NB4 (cell line): ENCODE results near the gene NCLN.

Source experiments
- DNase-seq: peaks from one replicate; pipeline ENCODE4 v3.0.0; 2010; ENCODE audit warnings: low read depth
- H3K4me3 ChIP-seq: one replicate; pipeline ENCODE4 v1.5.1; 2011; ENCODE audit warnings: mild to moderate bottlenecking, low read depth, low read length, moderate library complexity
- CTCF ChIP-seq: IDR thresholded peaks from one replicate; pipeline ENCODE4 v1.5.1; 2012; ENCODE audit warnings: low read depth, low read length
- MAX ChIP-seq: IDR thresholded peaks from 2 replicates; pipeline ENCODE4 v1.6.1; 2011; ENCODE audit warnings: low read depth, low read length
- MYC ChIP-seq: IDR thresholded peaks from 2 replicates; pipeline ENCODE4 v1.6.1; 2011; ENCODE audit warnings: low read depth, low read length
- POLR2A ChIP-seq: IDR thresholded peaks from 2 replicates; pipeline ENCODE4 v1.6.1; 2011; ENCODE audit warnings: mild to moderate bottlenecking; ENCODE audit not compliant: insufficient read length; ENCODE audit errors: extremely low read depth

Gene NCLN

GRCh38 chr19:3161453-3161852, 24.3 kb upstream of the NCLN start:
- DNase-seq, result no peak
- no peak overlapping the region for H3K4me3 ChIP-seq
- no peak for TF ChIP-seq MYC
- TF ChIP-seq CTCF, result no peak
- no peak for TF ChIP-seq MAX
- TF ChIP-seq POLR2A, result no peak

GRCh38 chr19:3162418-3163229, 23.1 kb upstream of the NCLN start:
- no peak overlapping the region for H3K4me3 ChIP-seq
- DNase-seq, result peak; percentile 39
- TF ChIP-seq MAX (no peak), MYC (no peak), CTCF (no peak), POLR2A (no peak)

- no peak overlapping the region for H3K4me3 ChIP-seq
- no peak for TF ChIP-seq MYC
- no peak for TF ChIP-seq POLR2A
- no peak for TF ChIP-seq MAX
- peak; percentile 69 for TF ChIP-seq CTCF
- DNase-seq, result peak; percentile 65
Observed at GRCh38 chr19:3163230-3163886, 22.4 kb upstream of the NCLN start.

GRCh38 chr19:3163943-3164342, 21.8 kb upstream of the NCLN start:
- TF ChIP-seq POLR2A, result no peak
- no peak for TF ChIP-seq MYC
- no peak for TF ChIP-seq MAX
- no peak for TF ChIP-seq CTCF
- DNase-seq, result no peak
- no peak overlapping the region for H3K4me3 ChIP-seq

GRCh38 chr19:3167533-3168272, 18.0 kb upstream of the NCLN start:
- TF ChIP-seq CTCF, result no peak
- no peak for TF ChIP-seq MYC
- TF ChIP-seq MAX, result no peak
- TF ChIP-seq POLR2A, result no peak
- DNase-seq, result no peak
- no peak overlapping the region for H3K4me3 ChIP-seq
